ENCODE measurements around the gene ERICH4. TPM values are rescaled to one million over a fixed set of nuclear protein-coding genes. Genes with fewer than 3 reads are reported as not detected.

ERICH4 gene
- total RNA-seq, 1 experiment from 2014 or later = not detected

- no peak for TF ChIP-seq EZH2phosphoT487 (IDR thresholded peaks at IDR 0.05; ENCODE audit: borderline replicate concordance)
- 0 out of 6 replicates have a peak, but pooled peaks of 2 of the 3 experiments have one; percentile 9 to 12 for TF ChIP-seq CTCF (IDR thresholded peaks at IDR 0.05 in 2 of 3, conservative IDR thresholded peaks at IDR 0.05 in 1 of 3; ENCODE audit: borderline replicate concordance in 1 of 3, insufficient read depth in 1 of 3, low read depth in 2 of 3, low read length in 2 of 3)
- 0 out of 2 replicates have a peak, but pooled peaks have one; percentile 12 for TF ChIP-seq RAD21 (IDR thresholded peaks at IDR 0.05; ENCODE audit: low read depth)
- TF ChIP-seq ZNF274 (IDR thresholded peaks at IDR 0.05; ENCODE audit: low read depth, low read length) = no peak
- no peak for TF ChIP-seq EZH2 (IDR thresholded peaks at IDR 0.05)
These were observed 4.9 kb downstream of the ERICH4 start (continued) for GRCh38 chr19:41447732-41448332.

GRCh38 chr19:41449079-41449864 lies 6.3 kb downstream of the ERICH4 start:
- H3K4me3 ChIP-seq (replicated peaks in 1 of 2; ENCODE audit: low read depth in 1 of 2, low read length in 2 of 2) = peak overlapping the region; percentile 12 to 50
- ChIA-PET POLR2A (interaction anchor here (2.7 kb wide), 1 partner anchor 10 kb away, joined by 12 read pairs; the partner anchor contains the start of gene DMAC2), CTCF (interaction anchor here (0.6 to 4.7 kb wide), 15 partner anchors 10 to 326 kb away, joined by 3 to 63 read pairs (median 5); partner anchors contain the start of genes B9D2 and DMAC2), RAD21 (ENCODE audit: low non-redundant PET in 1 of 2, low total read pairs in 2 of 2, uncharacterized antibody in 2 of 2, unreplicated experiment in 2 of 2) (interaction anchor here (0.6 to 1.8 kb wide), 6 partner anchors 10 to 323 kb away, joined by 3 to 8 read pairs (median 4); partner anchors contain the start of gene DMAC2 (in 1 of the 2))
- peak; percentile 56 for DNase-seq (ENCODE audit: low read depth, low spot score)
- H3K27ac ChIP-seq (ENCODE audit: low read depth, low read length) = no peak overlapping the region
- H4K20me1 ChIP-seq (ENCODE audit: insufficient read depth) = no peaks in the 10 kb centered on the region
- BruUV-seq (replicated peaks) = no TSS peak
- peak overlapping the region; percentile 74 for H2AFZ ChIP-seq (ENCODE audit: low read depth, low read length, poor library complexity, severe bottlenecking)
- H3K9ac ChIP-seq (ENCODE audit: low read length) = peak overlapping the region; percentile 46; the same call in 1 of the 2 replicates
- peaks cover 0 to 10% of the 10 kb centered on the region in 2 experiments; a peak in 2 of 4 replicates for H3K4me1 ChIP-seq (ENCODE audit: control insufficient read depth in 1 of 2, insufficient read depth in 2 of 2, low read length in 2 of 2)
- no peaks in the 10 kb centered on the region for H3K79me2 ChIP-seq (ENCODE audit: insufficient read depth, low read length)
- H3K27me3 ChIP-seq (ENCODE audit: insufficient read depth, low read length) = no peaks in the 10 kb centered on the region
- no peaks in the 10 kb centered on the region for H3K9me2 ChIP-seq (ENCODE audit: insufficient read depth)
- peak overlapping the region; percentile 78 for H3K4me2 ChIP-seq (ENCODE audit: low read length)
- no peaks in the 10 kb centered on the region for H3K9me3 ChIP-seq (ENCODE audit: control insufficient read depth in 1 of 2, insufficient read depth in 1 of 2, low read depth in 1 of 2, low read length in 2 of 2)
- intact Hi-C loops (cut with micrococcal nuclease) = loop anchor here (1.0 kb wide), 3 partner anchors 114 to 146 kb away; no protein-coding TSS in a partner anchor
- peak; percentile 98 for ATAC-seq
- H3K36me3 ChIP-seq (ENCODE audit: control insufficient read depth in 1 of 2, insufficient read depth in 2 of 2, low read length in 2 of 2) = no peaks in the 10 kb centered on the region
- TF ChIP-seq CTCF (IDR thresholded peaks at IDR 0.05 in 2 of 3, conservative IDR thresholded peaks at IDR 0.05 in 1 of 3; ENCODE audit: borderline replicate concordance in 1 of 3, insufficient read depth in 1 of 3, low read depth in 2 of 3, low read length in 2 of 3) (peak; percentile 96 to 99 (median 97)), YY1 (IDR thresholded peaks at IDR 0.05; ENCODE audit: extremely low read depth, insufficient replicate concordance, low read depth, low read length) (peak; percentile 48), RAD21 (IDR thresholded peaks at IDR 0.05; ENCODE audit: low read depth) (peak; percentile 92), SP1 (IDR thresholded peaks at IDR 0.05; ENCODE audit: low read depth) (no peak), EGR1 (IDR thresholded peaks at IDR 0.05; ENCODE audit: low read depth) (no peak)

Data from HCT116 (cell line).